NCI-H1436 (cell line): ENCODE data around the gene APOBEC3B.
"Not testable (repeated sequence)": the region's sequence is repeated elsewhere in the genome, so short reads cannot be mapped to it uniquely, and the experiment has no call there.

Source experiments
- DNase-seq: peaks from one replicate; lab custom pipeline; 2025; lab: John Stamatoyannopoulos, UW

APOBEC3B gene

DNA sequence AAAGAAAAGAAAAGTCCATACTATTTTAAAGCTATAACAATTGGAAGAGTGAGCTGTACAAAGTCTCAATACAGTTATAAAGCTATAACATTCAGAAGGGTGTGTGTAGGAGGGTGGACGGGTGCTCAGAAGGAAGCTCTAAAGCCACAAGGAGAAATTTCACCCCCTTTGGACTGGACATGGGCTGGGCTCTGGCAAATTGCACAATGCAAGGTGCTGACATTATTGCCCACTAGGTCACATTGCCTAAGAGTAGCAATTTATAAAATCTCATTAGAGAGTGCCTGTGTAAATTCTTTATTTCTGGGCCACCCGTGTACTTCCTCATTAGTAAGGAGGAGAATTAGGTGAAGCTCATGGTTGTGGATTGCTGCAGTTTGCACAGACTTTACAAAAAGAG lies 30.4 kb upstream of the APOBEC3B start:
- no peak for DNase-seq

DNA sequence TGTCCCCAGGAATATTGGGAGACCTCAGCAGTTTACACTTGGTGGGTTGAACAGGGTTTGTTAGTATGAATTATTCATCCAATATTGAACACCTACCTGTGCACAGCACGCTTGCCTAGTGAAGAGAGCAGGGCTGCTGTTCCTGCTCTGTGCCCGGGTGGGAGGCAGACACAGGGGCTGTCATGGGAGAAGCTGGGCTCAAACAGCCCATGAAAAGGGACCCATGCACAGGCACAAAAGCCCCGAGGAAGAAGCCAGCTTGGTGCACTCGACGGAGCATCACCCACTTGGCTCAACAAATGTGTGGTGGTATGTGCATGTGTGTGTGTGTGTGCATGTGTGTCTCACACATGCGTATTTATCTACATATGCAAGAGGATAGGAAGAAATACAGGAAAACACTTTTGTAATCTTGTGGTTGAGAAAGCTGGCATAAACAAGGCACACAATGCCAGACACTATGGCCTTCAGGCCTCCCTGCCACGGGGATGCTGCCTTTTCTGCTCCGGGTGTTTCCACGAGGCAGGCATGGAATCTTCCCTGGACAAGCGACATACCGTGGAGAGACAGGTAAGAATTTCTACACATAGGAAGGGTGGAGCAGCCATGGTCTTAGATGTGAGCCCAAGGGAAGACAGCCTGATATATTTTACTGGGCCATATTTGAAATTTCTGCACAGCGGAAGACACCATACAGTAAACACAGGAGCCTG lies 29.7 kb upstream of the APOBEC3B start:
- DNase-seq: no peak

- DNase-seq: no peak
Measured at GRCh38 chr22:38953091-38953490, 29.1 kb upstream of the APOBEC3B start.

DNA sequence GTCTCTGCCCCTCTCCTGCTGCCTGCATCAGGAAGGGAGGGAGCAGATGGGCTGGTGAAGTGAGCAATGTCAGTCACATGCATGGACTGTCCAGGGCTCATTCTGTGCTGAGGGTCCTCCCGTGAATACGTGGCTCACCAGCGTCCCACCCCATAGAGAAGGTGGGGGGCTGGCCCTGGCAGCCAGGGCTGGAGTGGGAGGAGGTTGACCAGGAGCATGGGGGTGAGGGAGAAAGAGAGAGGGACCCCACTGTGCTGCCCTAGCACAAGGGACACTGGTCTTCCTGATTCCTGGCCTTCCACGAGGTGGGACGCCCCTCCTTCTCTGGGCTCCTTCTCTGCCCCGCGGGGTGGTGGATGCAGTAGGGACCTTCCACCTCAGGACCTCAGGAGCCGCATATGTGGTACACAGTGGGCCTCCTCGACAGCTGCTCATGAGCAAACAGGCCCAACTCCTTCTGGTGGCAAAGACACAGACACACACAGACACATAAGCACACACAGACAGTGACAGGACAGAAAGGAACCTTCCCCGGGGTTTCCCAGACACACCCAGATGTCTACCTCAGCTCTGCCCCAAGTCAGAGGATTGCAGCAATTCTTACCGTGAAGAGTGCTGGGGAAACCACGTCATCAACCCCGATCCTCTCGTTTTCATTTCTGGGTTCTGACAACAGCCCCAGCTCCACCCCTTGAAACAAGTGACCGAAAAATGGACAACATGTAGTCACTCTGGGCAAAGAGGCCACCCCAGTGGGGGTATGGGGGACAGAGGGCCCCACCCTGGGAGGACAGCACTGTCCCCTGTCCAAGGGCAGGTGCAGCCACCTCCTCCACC lies 28.4 kb upstream of the APOBEC3B start:
- DNase-seq: no peak

DNA sequence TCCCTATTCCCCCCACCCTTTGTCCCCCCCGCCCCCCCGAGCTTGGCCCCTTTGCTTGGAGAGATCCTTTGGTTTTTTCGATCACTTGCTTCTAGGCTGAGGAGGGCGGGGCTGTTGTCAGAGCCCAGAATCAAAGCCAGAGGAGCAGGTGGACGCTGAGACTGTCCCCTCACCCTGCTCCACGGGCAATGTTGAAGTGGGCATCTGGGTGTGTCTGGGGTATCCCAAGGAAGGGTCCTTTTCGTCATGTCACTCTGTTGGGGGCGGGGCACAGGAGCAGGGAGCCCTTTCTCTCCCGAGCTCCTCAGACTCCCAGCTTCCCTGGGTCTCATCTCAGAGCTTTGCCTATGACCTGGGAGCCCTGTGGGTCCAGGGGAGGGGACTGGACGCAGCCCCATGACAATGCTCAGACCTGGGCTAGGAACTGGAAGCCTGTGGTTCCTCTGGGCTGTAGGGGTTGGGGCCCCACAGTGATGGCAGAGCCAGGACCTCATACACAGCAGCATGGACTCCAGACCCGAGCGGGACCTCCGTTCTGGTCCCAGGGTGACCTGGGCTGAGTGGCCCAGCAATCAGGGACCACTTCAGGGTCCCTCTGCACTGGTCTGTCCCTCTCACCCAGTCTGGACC lies 27.6 kb upstream of the APOBEC3B start:
- DNase-seq: no peak

DNA sequence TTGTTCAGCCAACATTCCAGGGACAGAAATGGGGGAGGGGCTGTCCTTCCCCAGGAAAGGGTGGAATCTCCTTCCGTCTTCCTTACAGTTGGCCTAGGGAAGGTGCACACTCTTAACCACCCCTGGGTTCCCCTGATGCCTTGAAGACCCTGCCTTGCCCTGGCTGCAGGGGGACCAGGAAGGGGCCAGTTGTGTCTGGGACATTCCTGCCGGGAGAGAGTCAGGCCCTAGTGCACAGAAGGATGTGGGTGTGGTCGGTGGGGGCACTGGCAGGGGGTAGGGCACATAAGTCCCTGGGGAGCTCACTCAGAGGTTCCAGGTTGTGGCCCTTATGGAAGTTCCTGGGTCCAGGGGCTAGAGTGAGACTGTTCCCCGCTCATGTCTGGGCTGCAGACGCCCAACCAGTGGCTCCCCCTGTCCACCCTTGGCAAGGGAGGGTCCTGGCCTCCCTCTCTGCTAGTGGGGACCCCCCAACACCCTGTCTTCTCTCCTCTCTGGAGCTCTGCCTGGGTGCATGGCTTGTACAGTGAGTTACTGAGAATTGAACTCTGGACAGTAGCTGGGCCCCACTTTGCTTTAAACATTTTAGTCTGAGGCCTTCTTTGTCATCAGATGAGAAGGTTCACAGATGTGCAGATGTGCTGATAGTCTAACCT lies 26.8 kb upstream of the APOBEC3B start:
- no peak for DNase-seq

DNA sequence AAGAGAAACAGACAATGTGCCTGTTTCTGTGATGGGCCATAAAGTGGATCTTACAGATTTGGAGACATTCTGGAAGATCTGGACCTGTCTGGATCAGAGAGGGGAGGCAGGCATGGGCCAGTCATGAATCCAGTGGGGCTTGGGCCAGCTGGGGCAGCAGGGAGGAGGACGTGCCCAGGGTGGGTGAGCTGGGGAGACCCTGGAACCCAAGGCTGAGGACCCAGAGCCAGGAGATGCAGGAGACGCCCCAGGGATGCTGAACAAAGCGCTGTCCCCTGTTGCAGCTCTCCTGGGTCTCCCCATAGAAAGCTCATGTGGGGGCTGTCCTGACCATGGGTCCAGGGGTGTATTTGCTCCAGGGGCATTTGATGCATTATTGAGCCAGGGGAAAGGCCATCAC lies 26.2 kb upstream of the APOBEC3B start:
- DNase-seq: no peak

- no peak for DNase-seq
Measured at GRCh38 chr22:38956551-38956950, 25.6 kb upstream of the APOBEC3B start.

- no peak for DNase-seq
Measured at GRCh38 chr22:38957046-38957770, 24.9 kb upstream of the APOBEC3B start, which contains the start of gene APOBEC3A. Gene APOBEC3A (plus strand): TSS chr22:38957609. CDS start chr22:38957692, 83 bp downstream.

GRCh38 chr22:38957808-38958650 lies 24.1 kb upstream of the APOBEC3B start:
- no peak for DNase-seq

- DNase-seq: not testable (repeated sequence)
Measured at GRCh38 chr22:38958651-38958943, 23.6 kb upstream of the APOBEC3B start.

- no peak for DNase-seq
Measured at GRCh38 chr22:38959590-38959989, 22.6 kb upstream of the APOBEC3B start.

DNA sequence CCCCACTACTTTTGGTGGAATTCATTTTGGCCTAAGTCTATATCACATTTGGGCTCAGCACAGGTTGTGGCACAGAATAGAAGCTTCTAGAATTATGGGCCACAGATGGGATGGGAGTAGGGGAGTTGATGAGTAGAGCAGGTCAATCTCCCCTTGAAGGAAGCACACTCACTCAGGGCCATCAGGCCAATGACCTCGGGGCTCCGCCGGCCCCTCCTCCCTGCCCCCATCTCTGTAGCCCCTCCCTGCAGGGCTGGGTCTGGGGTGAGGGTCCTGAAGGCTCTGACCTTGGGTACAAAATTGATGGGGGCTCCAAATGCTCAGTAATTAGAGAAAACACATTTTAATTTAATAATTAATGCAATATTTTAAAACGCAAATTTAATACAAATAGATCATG lies 21.5 kb upstream of the APOBEC3B start:
- DNase-seq: not testable (repeated sequence)

GRCh38 chr22:38963291-38963738 lies 18.8 kb upstream of the APOBEC3B start:
- peak; percentile 35 for DNase-seq

GRCh38 chr22:38963872-38964271 lies 18.3 kb upstream of the APOBEC3B start:
- DNase-seq: no peak

DNA sequence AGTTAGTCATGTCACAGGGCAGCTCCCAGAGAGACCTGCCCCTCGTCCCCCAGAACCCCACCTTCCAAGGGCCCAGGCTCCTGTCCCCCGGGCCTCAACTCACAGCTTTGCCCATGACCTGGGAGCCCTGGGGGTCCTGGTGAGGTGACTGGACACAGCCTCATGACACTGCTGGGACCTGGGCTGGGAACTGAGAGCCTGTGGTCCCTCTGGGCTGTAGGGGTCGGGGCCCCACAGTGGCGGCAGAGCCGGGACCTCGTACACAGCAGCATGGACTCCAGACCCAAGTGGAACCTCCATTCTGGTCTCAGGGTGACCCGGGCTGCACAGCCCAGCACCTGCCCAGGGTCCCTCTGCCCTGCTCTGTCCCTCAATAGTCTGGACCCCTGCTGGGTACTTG lies 17.8 kb upstream of the APOBEC3B start:
- DNase-seq: no peak

- no peak for DNase-seq
Measured at GRCh38 chr22:38964989-38965388, 17.2 kb upstream of the APOBEC3B start.

- DNase-seq: no peak
Measured at GRCh38 chr22:38965614-38966379, 16.4 kb upstream of the APOBEC3B start.

DNA sequence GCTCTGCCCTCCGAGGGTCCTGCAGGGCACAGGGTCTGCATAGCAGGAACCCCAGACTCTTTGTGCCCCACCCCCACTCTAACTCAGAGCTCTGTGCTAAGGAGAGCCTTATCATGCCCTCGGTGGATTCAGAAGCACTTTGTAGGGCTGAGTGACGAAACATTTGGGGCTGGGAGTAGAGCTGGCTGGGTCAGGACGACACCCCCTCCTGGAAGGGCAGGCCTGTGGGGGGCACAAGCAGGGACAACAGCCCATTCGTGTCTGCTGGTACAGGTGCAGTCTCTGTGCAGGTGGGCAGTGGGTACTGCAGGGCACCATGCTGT lies 15.8 kb upstream of the APOBEC3B start:
- no peak for DNase-seq

- DNase-seq: no peak
Measured at GRCh38 chr22:38966942-38967341, 15.2 kb upstream of the APOBEC3B start.
